Smooth muscle cell (in vitro differentiated cells): ENCODE measurements around the gene BAHCC1. TPM values are rescaled to one million over a fixed set of nuclear protein-coding genes. Genes with fewer than 3 reads are reported as not detected.

ENCODE experiments used
- DNase-seq: peaks from one replicate; lab custom pipeline; 2025; ENCODE audit not compliant: unreplicated experiment; lab: John Stamatoyannopoulos, UW
- H2AFZ ChIP-seq: fragments of 200-600 bp; sonication (generic); 2 replicates; pipeline ENCODE4 v1.6.0; 2016; ENCODE audit warnings: antibody characterized with exemption, low read depth, mild to moderate bottlenecking
- H3F3A ChIP-seq: fragments of 200-600 bp; sonication (generic); 2 replicates; pipeline ENCODE4 v1.6.0; 2017; ENCODE audit warnings: antibody characterized with exemption, low read depth
- H3K27ac ChIP-seq: fragments of 200-600 bp; sonication (generic); 2 replicates; pipeline ENCODE4 v1.5.1; 2016; ENCODE audit warnings: low read depth, mild to moderate bottlenecking
- H3K27me3 ChIP-seq: fragments of 200-600 bp; sonication (generic); 2 replicates; pipeline ENCODE4 v1.6.1; 2016; ENCODE audit warnings: low read depth, mild to moderate bottlenecking
- H3K36me3 ChIP-seq: fragments of 200-600 bp; sonication (generic); 2 replicates; pipeline ENCODE4 v1.5.1; 2016; ENCODE audit warnings: low read depth
- H3K4me1 ChIP-seq: fragments of 200-600 bp; sonication (generic); 2 replicates; pipeline ENCODE4 v1.5.1; 2016; ENCODE audit warnings: low read depth
- H3K4me2 ChIP-seq: fragments of 200-600 bp; sonication (generic); 2 replicates; pipeline ENCODE4 v1.6.0; 2016; ENCODE audit warnings: mild to moderate bottlenecking
- H3K4me3 ChIP-seq: fragments of 200-600 bp; sonication (generic); 2 replicates; pipeline ENCODE4 v1.5.1; 2016; ENCODE audit warnings: mild to moderate bottlenecking
- H3K79me2 ChIP-seq: fragments of 200-600 bp; sonication (generic); 2 replicates; pipeline ENCODE4 v1.6.0; 2016; ENCODE audit warnings: low read depth, mild to moderate bottlenecking
- H3K9ac ChIP-seq: fragments of 200-600 bp; sonication (generic); 2 replicates; pipeline ENCODE4 v1.6.0; 2016; ENCODE audit warnings: low read depth
- H3K9me3 ChIP-seq: fragments of 200-600 bp; sonication (generic); replicated peaks from 2 replicates; pipeline ENCODE4 v1.5.1; 2016; ENCODE audit warnings: low read depth
- H4K20me1 ChIP-seq: fragments of 200-600 bp; sonication (generic); 2 replicates; pipeline ENCODE4 v1.6.0; 2016; ENCODE audit warnings: low read depth
- WGBS: methylation state at CpG from one replicate; pipeline ENCODE4 v1.1.7; 2016; ENCODE audit warnings: low lambda C conversion rate; 5-methylcytosine and 5-hydroxymethylcytosine counted together
- polyA plus RNA-seq: library from polyadenylated mRNA; unstranded; fragments of >200 nt; fragmentation: Nextera tagmentation; extraction: Ambion mirVana; gene quantifications from 2 replicates; pipeline ENCODE4 v1.2.1, GENCODE V29; 2016
- total RNA-seq: library from RNA; depleted of rRNA; stranded (reverse); fragments of >200 nt; gene quantifications from 2 replicates; pipeline ENCODE4 v1.2.3, GENCODE V29; 2014
- TF ChIP-seq, protein P1 (sequence below): fragments of 200-600 bp; sonication (generic); IDR thresholded peaks from 2 replicates; pipeline ENCODE4 v1.5.1; 2017; ENCODE audit warnings: borderline replicate concordance, mild to moderate bottlenecking, antibody characterized with exemption; ENCODE audit not compliant: insufficient read depth, poor library complexity, severe bottlenecking

Gene BAHCC1
- total and polyA plus RNA-seq, 2 experiments from 2014 or later: 3.2 to 4.6 TPM

GRCh38 chr17:81470270-81470943 is 75.2 kb downstream of the BAHCC1 start:
- TF ChIP-seq, protein P1, sequence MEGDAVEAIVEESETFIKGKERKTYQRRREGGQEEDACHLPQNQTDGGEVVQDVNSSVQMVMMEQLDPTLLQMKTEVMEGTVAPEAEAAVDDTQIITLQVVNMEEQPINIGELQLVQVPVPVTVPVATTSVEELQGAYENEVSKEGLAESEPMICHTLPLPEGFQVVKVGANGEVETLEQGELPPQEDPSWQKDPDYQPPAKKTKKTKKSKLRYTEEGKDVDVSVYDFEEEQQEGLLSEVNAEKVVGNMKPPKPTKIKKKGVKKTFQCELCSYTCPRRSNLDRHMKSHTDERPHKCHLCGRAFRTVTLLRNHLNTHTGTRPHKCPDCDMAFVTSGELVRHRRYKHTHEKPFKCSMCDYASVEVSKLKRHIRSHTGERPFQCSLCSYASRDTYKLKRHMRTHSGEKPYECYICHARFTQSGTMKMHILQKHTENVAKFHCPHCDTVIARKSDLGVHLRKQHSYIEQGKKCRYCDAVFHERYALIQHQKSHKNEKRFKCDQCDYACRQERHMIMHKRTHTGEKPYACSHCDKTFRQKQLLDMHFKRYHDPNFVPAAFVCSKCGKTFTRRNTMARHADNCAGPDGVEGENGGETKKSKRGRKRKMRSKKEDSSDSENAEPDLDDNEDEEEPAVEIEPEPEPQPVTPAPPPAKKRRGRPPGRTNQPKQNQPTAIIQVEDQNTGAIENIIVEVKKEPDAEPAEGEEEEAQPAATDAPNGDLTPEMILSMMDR: no peak
- no peaks in the 10 kb centered on the region for H3K36me3 ChIP-seq
- no peaks in the 10 kb centered on the region for H3K79me2 ChIP-seq
- WGBS: 83% methylated on average over 9 of the region's 9 CpGs
- H3K4me2 ChIP-seq: no peak overlapping the region
- no peak overlapping the region for H3K9ac ChIP-seq
- no peaks in the 10 kb centered on the region for H3K9me3 ChIP-seq
- H3F3A ChIP-seq: no peaks in the 10 kb centered on the region
- peak overlapping the region; percentile 63 for H3K27ac ChIP-seq
- H3K27me3 ChIP-seq: no peaks in the 10 kb centered on the region
- peaks cover 11% of the 10 kb centered on the region for H3K4me1 ChIP-seq
- H2AFZ ChIP-seq: no peak overlapping the region
- no peak for DNase-seq
- H3K4me3 ChIP-seq: no peak overlapping the region
- no peaks in the 10 kb centered on the region for H4K20me1 ChIP-seq

DNA sequence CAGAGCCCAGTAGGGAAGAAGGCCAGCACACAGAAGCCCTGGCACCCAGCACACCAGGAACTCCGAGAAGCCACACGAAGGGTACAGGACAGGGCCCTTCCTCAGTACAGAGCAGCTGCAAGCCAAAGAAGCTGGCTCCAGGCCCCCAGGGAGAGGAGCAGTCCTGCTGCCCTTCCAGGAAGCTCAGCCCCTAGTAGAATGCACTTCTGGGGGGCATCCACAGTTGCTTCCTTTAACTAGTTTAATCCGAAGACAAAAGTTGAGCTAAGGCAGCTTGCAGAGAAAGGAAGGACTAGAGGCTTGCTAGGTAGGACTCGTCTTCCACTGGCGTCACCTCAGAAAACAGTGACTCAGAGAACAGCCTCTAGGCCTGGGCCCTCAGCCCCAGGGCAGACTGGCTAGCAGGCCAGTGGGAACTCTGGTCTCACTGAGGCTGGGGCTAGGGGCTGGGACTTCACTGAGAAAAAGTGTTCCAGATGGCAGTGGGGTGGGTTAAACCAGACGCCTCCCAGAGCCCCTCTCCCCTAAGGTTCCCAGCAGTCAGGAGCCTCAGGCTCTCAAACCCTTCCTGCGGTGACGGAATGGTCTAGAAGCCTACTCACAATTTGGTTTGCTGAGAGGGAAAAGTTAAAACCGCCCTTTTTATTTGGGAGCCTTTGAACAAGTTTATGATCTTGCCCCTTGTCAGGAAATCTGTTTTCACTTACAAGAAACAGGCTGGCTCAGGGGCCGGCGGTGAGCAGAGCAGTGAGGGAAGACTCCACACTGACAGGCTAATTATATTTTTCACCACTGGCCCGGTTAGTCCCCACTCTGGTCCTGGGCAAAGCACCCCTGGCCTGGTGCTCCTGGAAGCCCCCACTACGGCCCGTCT is 75.9 kb downstream of the BAHCC1 start:
- H3K27me3 ChIP-seq: no peaks in the 10 kb centered on the region
- H3K79me2 ChIP-seq: no peaks in the 10 kb centered on the region
- no peak overlapping the region for H3K4me3 ChIP-seq
- DNase-seq: no peak
- peak overlapping the region; percentile 63 for H3K27ac ChIP-seq
- H3K4me1 ChIP-seq: peaks cover 11% of the 10 kb centered on the region
- no peak overlapping the region for H3K4me2 ChIP-seq
- H3F3A ChIP-seq: no peaks in the 10 kb centered on the region
- no peaks in the 10 kb centered on the region for H4K20me1 ChIP-seq
- no peaks in the 10 kb centered on the region for H3K36me3 ChIP-seq
- TF ChIP-seq, protein P1: no peak
- H3K9ac ChIP-seq: no peak overlapping the region
- no peaks in the 10 kb centered on the region for H3K9me3 ChIP-seq
- no peak overlapping the region for H2AFZ ChIP-seq
- WGBS: 50% methylated on average over 14 of the region's 14 CpGs

DNA sequence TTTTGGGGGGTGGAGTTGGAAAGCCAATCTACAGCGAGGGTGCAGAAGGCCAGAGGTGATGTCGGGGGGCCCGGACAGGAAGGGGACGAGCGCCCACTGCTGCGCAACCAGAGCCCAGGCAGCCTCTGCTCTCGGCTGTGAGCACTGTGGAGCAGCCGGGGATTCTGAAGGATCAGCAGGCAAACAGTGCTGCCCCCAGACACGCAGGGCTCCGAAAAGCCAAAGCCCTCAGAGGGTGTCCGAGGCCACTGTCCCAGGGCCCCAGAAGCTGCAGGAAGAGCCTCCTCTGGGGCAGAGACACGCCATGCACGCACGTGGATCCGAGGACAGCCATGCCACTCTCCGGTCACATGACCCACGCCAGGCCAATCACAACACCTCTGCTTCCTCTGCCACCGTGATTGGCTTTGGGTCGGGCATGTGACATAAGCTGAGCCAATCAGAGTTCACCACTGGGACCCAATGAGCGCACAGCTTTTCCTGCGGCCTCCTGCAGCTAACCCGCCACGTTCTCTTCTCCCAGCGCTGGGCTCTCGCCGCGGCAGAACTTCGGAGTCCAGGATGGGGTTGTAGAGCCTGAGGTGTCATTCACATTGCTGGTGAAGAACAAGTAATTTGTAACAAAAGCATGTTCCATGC is 76.7 kb downstream of the BAHCC1 start:
- Histone ChIP-seq H3K4me3 (no peak overlapping the region), H3K4me2 (no peak overlapping the region)

More for the DNA sequence above, 76.7 kb downstream of the BAHCC1 start:
- TF ChIP-seq, protein P1: no peak
- H3F3A ChIP-seq: no peaks in the 10 kb centered on the region
- WGBS: 95% methylated on average over 28 of the region's 28 CpGs
- H3K36me3 ChIP-seq: no peaks in the 10 kb centered on the region
- H3K9me3 ChIP-seq: no peaks in the 10 kb centered on the region
- H4K20me1 ChIP-seq: no peaks in the 10 kb centered on the region
- no peak overlapping the region for H3K9ac ChIP-seq
- no peaks in the 10 kb centered on the region for H3K27me3 ChIP-seq
- H3K79me2 ChIP-seq: no peaks in the 10 kb centered on the region
- DNase-seq: no peak
- peaks cover 11% of the 10 kb centered on the region for H3K4me1 ChIP-seq
- H3K27ac ChIP-seq: peak overlapping the region; percentile 63
- no peak overlapping the region for H2AFZ ChIP-seq
